ENCODE data around the gene DTNB.

Gene DTNB

DNA sequence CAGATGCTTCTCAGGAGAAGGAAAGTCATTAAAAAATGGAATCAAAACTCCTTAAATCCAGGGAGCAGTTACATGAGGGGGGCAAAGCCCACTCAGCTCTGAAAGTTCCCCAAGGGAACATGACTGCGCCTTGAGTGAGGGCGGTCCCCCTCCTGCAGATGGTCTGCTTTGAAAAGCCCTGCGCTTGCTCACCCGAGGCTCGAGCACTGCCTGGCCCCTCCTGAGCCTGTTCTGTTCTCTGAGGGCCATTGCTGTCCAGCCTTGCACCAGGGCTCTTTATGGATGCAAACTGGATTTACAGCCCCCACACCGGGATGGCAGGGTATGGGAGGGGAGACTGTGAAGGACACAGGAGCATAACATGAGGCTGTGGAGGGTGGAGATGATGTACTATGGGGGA is 293.8 kb downstream of the DTNB start:
- DNase-seq = no peak

DNA sequence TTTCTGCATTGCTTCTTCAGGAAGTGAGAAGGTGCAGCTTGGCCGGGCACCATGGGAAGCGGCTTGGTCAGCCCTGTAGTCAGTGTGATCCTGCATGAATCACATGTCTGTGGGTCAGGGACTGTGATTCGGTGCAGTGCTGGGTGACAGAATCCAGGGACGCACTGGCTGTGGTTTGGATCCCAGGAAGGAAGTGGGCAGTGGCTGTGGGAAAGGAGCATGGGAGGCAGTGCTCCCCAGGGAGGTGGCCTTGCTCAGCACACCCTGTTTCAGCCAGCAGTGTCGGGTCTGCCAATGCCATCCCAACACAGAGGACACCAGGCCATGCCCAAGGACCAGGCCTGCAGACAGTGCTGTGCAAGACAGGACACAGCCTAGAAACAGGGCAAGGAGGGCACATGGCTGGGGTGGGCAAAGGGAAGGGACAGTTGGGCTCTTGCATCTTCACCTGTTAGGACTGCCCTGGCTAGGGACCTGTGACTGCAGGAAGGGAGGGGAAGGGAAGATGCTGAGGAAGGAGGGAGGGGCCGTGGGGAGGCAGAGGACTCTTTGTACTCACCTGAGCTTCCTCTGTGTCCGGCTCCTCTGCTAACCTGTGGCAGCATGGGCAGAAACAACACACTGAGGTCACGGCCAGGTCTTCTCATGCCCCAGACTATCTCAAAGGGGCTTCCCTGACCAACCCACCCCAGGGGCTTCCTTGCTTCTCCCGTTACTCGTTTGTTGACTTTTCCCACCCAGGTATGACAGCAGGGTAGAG is 294.5 kb downstream of the DTNB start:
- DNase-seq = no peak

DNA sequence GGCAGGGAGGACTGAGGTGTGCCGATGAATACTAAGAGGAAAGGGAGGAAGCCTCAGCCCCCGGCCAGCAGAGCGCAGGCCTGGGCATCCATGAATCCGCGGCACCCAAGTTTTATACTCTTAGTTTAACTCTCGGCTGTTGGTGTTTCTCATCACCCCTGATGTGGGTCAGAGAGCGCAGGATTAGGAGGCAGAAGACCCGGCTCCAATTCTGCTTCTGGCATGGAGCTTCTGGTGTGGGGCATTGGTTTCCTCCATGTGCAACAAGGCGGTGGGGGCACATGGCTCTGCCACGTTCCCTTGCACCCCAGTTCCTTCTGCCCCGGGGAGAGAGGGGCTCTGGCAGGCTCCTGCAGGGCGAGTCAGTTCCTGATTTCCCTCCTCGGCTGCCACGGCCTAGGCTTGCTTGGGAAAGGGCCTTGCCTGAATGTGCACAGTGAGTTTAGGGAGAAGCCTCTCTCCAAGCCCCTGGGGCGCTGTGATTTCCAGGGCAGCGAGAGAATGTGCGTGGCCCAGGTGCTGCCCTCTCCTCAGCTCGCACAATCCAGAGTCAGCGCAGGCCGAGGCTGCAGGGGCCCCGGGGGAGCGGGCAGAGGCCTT is 295.5 kb downstream of the DTNB start:
- no peak for DNase-seq

DNA sequence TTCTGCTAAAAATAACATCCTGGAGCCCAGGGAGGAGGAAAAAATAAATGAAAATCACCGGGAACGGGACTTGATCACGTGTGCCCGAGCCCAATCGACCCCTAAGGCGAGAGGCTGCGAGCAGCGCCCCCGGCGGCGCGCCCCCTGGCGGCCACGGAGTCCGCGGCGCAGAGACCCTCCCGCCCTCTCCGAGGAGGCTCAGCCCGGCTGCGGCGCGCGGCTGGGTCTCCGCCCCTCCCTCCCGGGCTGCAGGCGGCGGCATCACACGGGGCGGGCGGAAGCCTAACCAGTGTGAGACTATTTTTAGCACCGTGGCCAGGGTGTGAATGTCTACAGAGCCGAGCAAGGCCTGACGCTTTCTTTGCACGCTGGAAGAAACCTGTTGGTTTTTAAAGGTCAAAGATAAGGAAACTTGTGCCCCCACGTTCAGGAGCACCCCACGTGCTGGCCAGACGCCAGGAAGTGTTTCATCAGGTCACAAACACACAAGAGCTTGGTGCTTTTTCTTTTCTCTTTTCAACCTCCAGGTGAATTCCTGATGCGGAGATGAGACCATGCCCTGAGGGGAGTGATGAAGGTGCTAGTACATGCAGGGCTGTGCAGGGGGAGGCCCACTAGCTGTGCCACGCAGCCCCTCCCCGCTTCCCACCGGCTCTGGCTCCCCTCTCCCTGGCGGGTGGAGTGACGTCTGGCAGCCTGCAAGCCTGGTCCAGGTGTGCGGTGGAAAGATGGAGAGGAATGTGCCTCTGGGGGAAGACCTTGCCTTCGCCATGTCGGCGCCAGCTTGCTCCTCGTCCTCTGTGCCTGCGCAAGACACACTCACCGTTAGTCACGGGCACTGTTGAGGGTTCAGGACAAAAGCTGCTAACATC is 296.4 kb downstream of the DTNB start:
- DNase-seq = peak; percentile 92

DNA sequence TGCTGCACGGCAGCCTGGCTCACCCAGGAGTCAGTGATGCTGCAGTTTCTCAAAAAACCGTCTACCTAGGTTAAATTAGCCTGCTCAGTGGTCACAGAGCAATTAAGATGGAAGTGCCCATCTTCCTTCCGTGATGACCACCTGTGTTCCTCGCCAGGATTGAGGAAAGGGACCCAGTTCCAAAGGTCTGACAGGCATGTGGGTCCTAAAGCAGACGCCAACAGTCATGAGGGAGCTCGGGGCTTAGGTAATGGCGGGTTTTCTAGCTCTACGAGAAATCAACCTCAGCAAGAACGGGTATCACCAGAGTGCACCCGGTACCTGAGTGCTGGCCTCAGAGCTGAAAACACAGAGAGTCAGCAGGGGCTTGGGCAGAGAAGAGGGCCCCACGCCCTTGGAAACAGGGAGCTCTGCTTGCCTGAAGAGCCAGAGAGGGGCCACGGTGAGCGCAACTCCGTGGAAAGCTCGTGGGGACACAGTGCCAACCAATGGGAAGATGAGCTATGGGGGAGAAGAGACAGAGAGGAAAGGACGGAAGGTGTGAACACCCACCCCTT is 297.3 kb downstream of the DTNB start:
- DNase-seq = no peak

DNA sequence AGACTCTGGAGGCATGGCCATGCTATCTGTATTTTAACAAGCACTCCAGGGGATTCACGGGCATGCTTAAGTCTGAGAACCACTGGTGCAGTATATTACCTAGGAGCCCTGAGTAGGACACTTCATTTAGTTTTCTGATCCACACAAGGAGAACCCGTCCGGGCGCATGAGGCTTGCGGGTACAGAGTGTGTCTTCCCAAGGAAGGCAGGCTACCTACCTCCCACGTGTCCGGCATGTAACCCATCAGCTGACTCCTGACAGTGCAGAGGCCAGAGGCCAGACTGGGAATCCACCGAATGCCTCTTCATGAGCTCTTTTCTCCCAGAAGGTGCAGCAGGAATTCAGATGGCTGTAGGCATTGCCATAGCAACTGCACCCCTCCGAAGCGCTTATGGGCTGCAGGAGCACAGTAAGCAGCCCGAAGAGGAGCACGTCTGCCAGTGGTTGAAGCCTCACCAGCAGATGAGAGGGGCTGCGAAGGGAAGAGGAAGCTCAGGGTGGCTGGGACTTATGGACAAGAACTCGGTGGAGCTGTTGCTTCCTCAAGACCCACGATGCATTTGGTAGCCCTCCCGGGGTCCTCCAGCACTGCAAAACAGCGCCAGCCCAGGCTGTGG is 297.9 kb downstream of the DTNB start:
- DNase-seq = no peak

DNA sequence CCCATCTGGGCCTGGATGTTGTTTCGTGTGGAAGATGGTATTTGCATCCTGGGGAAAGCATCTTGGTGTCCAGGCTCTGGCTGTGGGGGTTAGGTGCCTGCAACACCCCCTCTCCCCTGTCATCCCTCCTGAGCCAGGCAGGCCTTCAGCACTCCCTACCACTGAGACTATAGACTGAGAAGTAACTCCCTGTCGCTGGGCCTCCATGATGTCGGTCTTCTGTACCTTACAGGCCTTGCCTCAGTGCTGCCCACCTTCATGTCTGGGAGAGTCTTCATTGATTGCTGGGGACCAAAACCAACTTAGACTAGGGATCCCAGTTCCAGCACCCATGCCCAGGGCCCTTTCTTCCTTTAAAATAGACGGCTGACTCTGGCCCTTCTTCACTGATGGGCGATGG is 298.6 kb downstream of the DTNB start:
- DNase-seq = no peak

DNA sequence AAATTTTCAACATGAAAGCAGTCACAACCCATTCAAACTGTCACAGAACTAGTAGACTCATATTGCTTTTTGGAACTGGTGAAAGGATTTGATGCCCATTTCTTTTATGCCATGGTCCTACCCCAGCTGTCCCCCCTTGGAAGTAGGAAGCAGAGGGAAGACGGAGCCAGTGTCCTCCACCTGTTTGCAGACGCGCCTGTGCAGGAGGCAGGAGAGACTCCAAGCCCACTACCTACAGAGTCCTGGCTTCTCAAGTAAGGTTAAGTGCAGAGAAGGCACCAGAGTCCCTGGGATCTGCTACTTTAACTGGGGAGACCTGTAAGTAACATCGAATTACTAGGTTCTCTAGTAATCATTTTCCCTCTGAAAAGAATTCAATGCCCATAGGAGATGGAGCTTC is 299.0 kb downstream of the DTNB start:
- no peak for DNase-seq

DNA sequence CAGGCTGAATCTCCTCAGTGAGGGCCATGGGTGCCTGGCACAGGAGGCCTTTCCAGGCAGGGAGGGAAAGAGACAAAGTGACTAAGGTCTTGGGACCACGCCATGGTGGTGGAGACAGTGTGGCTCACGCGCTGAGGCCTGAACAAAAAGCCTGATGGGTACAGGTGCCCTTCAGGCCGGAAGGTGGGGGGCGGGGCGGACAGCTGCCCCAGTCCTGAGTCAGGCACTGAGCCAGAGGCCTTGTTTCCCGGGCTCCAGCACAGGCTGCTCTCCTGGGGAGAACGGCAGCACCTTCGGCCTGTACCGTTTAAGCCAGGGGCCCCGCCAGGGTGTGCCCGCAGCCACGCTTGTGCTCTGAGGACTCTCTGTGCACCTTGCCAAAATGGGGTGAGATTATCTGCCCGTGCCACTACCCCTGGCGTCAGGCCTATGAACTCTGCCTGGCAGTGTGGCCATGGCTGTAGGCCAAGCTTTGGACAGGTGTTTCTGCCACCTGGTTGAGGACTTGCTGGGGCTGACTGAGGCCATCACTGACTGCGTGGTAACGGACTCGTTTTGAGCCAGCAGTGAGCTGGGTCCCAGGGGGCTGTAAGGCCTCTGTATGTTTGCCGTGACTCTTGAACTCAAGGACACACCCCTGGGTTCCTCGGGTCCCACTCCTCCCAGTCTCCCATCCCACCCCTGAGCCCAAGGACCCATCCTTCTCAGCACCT is 300.0 kb downstream of the DTNB start:
- DNase-seq = peak; percentile 90

DNA sequence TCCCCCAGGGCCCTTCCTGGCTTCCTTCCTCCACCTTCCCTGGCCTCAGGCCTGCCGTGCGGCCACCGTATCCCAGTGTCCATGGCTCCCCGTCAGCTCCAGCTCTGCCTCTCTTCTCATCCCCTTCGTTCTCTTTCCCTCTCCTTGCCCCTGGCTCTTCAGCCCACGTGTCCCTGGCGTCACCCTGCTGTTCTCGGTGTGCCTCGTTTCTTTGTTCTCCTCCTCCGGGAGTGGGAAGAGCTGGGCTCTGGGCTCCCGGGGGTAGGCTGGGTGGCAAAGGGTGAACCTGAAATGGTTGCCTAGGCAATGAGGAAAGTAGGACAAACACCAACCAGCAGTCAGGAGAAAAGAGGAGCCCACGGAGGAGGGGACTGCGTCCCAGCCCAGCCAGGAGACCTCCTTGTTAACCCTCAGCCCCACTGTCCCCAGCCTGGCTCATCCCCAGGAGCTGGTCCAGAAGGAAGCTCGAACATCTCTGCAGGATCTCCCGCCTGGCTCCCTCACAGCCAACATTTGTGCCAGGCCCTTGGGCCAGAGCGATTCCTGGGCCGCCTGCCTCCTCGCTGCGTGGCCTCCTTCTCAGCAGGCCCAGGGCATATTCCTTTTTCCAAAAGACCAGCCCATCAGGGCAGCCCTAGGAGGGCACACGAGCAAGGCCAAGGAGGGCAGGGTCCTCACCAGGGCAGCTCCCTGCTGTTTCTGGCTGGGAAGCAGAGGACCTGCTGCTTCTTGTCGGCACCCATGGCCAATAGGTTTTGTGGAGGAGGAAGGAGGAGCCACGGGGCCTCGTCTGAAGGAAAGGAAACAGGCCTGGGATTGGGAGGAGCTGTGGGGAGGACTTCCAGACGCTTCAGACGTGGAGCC is 300.7 kb downstream of the DTNB start:
- no peak for DNase-seq

DNA sequence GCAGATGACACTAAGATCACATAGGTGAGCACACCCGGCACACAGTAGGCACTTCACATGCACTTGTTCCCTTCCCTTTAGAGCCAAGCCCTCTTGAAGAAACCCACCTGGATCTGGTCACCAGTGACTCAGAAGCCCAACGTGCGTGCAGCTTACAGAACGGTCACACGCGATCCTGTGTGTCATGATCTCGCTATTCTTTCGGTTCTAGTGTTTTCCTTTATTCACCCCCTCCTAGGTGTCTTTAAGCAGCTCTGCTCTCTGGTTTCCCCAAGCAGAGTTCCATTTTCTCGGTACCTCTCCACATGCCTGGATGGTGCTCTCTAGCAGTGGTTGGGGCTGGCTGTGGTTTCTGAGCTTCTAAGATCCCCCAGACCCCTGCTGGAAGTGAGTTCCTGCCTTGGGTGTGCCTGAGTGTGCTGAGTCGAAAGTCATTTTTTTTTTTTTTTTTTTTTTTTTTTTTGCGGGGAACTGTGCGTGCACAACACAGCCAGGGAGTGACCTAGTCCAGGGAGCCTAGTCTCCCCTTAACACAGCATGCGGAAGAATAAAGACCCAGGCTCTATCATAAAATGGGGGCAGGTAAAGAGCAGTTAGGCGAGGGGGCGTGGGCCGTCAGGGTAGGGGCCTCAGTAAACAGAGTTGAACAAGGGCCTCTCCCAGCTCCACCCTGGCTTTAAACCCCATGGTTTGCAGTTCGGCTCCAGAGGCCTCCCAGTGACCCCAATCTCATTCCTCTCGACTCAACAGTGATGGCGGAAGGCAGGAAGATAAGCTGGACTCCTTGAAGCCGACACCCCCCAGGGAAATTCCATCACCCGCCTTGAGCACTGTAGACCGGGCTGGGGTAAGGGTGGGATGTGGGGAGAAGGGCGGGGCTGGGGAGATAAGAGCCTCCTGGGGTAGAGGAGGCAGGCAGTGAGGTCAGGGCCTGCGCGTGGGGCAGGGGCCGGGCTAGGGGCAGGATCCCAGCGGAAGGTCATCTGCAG is 301.8 kb downstream of the DTNB start:
- DNase-seq = no peak

DNA sequence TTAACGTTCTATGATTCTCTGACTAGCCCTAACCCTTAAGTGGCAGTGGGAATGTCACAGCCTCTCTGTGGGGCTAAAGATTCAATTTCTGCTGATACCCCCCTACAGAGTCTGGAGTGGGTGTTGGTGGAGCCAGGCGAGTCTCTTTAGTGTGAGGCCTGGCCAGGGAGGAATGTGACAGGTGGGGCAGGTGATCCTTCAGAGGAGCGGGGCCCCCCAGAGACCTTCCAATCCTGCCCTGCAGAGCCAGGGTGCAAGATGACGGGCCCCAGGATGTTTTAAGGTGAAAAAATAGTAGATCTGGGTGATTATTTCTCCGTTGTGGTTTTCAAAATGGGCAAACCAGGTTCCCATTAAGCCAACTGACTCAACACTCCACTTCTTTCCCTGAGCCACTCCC is 303.5 kb downstream of the DTNB start:
- DNase-seq = no peak

DNA sequence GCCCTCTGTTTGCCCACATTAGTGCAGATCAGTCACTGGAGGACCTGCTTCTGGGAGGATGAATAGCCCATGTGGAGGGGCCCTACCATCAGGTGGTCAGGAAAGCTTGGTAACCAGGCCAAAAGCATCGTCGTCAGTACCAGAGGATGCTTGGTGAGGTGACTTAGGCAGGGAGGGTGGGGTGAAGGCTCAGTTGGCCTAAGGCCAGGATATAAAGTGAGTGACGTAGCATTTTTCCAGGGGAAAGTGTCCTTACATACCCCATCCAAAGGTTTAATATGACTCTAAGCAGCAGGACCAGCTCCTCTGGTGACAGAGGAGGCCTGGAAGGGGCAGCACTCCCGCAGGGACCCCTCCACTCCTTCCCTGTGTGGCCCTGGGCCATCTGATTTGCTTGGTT is 303.9 kb downstream of the DTNB start:
- DNase-seq = no peak

DNA sequence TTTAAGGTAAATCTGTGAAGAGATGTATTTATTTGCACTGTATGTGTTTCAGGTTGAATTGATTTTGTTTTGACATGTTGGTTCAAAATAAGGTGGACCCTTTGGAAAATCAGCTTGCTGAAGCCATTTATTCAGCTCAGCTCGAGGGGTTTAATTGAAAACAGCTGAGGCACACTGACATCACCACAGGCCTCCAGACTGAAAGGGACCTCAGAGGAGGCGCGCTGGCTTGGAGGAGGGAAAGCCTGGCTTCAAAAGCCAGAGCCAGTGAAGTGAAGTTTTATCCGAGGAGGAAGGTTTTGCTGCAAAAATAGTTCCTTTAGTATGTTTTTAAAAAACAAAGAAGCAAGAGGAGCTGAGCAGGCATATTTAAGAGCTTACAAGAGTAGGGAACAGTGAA is 304.7 kb downstream of the DTNB start:
- no peak for DNase-seq

DNA sequence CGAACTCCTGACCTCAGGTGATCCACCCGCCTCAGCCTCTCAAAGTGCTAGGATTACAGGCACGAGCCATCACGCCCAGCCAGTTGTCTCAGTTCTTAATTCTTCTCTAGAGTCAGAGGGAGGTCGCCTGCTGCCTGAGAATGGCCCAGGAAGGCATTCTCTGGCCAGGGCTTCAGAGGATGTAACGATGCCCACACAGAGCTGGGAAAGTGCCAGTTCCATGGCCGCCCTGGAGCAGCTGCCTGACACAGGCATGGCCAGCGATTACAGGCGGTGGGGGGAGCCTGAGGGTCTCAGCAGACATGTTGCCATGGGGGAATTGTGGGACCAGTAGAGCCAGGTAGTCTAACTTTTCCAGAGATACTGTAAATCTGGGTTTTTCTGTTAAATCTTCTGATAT is 306.1 kb downstream of the DTNB start:
- no peak for DNase-seq

DNA sequence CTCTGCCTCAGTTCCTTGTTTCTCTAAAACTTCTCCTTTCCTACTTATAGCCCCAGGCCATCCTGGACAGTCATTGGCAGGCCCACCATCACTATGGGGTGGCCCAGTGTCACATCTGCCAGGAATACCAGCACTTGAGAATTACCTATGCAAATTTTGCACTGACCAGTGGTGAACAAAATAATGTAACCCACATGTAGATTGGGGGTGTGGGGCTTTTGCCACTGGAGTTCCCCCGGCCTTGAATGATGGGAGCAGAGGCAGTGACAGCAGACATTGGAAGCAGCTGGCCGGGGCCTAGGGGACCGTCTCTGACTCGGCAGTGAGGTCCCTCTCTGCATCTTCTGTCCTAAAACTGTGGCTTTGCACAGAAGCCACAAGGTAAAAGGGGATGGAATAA is 306.7 kb downstream of the DTNB start:
- DNase-seq = no peak

DNA sequence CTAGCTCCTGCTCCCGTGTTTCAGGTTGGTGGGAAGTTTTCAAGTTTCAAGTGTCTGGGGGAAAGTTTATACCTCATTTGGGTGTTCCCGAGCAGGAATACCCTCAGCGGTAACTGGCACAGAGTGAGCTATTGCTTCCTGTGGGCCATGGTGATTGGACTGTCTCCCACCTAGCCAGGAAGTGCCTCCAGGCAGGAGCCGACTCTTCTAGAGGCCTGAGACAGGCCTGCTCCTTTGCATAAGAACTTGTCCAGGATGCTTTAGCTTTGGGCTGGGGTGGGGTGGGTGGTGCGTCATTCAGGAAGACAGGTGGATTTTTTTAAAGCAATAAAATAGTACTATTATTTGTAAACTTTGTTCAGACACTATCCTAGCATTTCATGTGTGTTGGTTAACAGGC is 308.1 kb downstream of the DTNB start:
- DNase-seq = no peak

DNA sequence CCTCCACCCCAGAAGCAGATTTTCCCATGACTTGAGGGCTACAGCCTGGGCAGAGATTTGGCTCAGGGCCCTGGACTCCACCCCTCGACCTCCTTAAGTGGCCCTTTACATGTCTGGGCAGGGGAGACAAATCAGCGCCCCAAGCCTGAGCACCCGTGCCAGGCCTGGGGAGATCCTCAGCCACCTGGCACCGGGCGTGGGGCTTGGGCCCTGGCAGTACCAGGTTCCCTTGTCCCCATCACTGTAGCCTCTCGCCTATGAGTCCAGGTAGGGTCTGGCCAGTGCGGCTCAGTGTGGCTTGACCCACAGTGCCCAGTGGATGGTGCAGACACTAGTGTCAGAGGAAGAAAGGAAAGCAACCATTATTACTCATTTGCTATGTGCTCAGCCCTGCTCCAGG is 309.6 kb downstream of the DTNB start:
- no peak for DNase-seq

DNA sequence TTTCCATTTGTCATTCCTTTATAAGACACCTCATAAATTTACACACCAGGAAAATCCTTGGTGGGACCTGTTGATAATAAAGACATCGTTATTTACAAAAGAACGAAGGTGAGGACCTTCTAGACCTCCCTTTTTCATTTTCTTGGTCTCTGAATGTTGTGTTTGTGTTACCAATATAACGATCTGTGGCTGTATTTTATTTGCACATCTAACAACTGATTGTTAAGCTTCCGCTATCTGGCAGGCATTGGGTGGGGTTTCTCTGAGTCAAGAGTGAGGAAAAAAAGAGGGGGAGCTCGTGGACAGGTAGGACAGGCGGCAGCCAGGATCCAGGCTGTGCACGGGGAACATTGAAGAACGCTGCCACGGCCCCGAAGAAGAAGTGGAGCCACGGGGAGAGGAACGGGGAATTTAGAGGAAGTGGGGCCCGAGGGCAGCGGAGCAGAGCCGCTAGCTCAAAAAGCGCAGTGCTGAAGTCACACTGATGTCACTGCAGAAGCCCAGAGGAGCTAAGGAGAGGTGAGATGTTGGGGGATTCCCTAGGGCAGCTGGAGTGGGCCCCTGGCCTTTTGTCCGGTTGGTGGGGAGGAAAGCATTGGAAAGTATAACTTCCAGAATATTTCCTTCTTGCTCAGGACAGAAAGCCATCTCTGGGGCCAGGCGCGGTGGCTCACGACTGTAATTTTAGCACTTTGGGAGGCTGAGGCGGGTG is 310.8 kb downstream of the DTNB start:
- DNase-seq = peak; percentile 37

DNA sequence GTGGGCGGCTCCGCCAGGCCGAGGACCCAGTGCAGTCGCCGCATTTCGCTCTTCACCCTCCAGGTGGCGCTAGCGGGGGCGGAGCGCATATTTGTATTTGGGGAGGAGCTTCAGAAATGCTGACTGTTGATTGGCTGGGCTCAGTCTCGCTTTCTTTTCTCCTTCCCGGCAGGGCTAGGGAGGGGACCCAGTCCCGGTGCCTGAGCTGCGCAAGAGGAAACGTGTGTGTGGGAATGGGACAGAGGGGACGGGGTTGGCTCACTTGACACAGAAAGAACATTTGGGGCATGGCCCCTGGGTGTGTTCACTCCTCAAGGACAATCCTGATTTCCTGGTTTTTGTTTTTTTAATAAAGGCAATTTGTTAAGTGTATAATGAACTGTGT is 311.3 kb downstream of the DTNB start:
- DNase-seq = peak; percentile 90
